SKM-1 (cell line): ENCODE data around the gene ARHGEF10L.

Experiments
- DNase-seq: peaks from one replicate; lab custom pipeline; 2025; ENCODE audit not compliant: unreplicated experiment; lab: John Stamatoyannopoulos, UW

ARHGEF10L gene

DNA sequence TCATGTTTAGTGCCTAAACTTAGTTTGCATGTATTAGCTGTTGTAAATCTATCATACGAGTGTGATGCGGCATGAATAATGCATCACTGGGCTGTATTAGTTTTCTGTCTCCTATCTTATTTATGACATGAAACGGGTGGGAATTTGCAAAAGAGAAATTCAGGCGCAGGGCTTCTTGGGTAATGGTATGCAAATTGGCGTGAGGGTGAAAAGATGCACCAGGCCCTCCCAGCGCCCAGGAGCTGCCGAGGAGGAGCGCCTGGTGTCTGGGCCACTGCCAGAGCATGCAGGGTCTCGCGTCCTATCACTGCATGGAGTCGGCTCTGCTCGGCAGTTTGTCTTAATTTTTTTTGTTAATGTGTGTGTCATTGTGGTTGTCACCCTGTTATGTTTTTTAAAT is 132.7 kb downstream of the ARHGEF10L start:
- no peak for DNase-seq

DNA sequence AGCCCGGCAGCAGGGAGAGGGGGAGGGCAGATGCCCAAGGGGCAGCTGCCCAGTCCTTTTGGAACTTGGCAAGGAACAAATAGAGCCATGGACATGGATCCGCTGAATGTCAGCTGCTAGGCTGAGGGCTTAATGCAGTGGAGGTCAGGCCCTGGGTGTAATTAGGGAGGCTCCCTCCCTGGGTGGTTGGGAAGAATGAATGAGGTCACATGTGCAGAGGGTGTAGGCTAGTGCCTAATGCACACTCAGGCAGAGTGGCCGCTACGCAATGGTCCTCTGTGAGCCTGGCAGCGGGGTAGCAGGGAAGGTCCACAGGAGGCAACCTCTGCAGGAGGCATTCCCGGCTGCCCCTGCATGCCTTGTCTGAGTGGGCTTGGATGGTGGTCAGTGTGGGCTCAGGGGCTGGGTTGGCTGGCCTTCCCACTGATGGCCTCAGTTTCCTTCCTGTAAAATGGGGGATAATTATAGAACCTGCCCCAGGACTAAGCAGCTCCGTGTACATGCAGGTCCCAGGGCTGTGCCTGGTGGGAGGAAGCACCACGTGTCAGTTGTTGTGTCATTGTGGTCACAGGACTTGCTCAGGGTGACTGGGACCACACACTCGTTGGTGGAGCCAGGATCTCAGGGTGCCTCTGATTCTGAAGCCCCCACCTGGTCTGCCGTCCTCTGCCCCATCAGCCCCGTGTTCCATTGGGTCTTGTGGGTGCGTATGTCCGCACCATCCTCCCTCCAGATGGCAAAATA is 134.0 kb downstream of the ARHGEF10L start:
- no peak for DNase-seq

DNA sequence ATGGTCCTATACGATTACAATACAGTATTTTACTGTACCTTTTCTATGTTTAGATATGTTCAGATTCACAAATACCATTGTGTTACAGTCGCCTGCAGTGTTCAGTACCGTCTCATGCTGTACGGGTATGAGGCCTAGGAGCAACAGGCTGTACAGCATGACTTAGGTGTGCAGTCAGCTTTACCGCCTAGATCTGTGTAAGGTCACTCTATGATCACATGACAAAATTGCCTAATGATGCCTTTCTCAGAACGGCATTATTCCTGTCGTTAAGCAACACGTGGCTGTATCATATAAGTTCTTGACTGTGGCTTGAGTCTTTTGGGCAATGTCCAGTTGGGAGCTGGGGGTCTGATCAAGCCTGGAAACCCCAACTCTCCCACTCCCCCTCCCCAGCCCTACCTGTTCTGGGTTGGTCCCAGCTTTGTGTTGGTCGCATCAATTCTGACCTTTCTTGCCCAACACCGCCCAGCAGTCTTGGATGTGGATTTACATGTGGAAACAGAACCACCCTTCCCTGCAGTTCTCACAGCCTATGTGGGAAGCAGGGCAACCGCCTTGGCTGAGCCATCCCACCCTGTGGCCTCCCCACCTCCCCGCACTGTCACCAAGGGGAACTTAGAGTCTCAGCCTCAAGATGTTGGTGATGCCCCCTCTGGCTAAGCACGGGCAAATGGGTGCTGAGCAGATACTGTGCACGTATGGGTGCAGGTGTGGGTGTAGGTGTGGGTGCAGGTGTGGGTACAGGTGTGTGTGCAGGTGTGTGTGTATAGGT is 135.4 kb downstream of the ARHGEF10L start:
- no peak for DNase-seq

DNA sequence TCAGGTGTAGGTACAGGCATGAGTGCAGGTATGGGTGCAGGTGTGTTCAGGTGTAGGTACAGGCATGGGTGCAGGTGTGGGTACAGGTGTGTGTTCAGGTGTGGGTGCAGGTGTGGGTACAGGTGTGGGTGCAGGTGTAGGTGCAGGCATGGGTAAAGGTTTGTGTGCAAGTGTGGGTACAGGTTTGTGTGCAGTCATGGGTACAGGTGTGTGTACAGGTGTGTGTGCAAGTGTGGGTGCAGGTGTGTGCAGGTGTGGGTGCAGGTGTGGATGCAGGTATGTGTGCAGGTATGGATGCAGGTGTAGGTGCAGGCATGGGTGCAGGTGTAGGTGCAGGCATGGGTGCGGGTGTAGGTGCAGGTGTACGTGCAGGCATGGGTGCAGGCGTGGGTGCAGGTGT is 136.2 kb downstream of the ARHGEF10L start:
- DNase-seq = no peak

DNA sequence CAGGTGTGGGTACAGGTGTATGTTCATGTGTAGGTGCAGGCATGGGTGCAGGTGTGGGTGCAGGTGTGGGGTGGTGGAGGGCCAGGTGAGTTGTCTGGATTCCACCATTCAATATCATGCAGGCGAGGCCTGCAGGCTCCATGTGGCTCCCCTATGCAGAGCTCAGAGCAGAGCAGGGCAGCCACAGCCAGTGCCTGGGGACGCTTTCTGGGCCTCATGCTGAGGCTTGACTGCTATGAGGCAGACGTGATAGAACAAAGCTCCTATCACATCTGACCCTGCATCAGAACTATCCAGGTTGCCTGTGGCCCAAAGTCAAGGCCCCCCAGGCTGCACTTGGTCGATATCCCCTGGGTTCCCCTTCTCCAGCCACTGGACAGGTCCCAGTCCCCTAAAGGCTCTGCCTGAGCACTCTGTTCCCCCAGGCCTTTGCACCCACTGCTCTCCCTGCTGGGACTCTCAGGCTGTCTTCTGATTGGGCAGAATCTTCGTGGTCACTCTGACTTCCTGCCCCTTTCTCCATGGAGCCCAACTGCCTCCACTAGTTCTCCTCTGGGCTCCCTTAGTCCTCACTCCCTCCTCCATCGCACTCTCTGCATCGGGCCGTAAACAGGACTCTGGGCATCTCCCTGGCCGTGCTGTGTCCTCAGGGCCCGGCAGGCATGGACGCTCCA is 137.0 kb downstream of the ARHGEF10L start:
- no peak for DNase-seq

DNA sequence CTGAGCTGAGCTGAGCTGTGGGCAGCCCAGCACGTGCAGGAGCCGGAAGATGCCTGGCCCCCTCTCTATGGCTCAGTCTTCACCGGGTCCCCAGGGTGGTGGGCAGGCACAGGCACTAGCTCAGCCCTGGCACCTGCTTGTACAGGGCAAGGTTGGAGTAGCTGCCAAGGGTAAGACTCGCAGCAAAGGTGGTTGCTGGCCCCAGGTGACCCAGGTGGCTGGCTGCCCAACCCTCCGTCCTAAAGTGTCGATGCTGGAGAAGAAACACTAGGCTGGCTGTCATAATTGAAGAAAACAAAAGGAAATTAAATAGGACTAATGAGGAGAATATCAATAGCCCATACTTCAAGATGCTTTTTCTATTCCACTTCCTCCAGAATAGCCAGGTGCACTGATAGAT is 138.5 kb downstream of the ARHGEF10L start:
- DNase-seq = no peak

DNA sequence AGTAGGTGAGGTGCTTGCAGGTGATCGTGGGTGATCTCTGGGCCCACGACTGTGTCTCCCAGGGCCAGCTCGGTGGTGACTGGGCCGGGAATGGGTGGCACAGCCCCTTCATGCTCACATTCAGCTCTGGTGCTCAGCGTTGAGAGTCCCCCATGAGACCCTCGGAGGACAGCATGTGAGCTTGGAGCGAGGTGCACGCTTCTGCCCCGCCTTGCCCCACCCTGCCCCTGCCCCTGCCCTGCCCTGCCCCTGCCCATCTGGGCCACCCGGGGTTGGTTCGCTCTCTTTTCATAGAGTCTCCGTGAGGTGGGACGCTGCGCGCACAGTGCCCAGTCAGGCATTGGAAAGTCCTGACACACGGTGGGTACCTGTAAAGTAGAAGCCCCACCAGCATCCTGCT is 140.4 kb downstream of the ARHGEF10L start:
- DNase-seq = no peak

DNA sequence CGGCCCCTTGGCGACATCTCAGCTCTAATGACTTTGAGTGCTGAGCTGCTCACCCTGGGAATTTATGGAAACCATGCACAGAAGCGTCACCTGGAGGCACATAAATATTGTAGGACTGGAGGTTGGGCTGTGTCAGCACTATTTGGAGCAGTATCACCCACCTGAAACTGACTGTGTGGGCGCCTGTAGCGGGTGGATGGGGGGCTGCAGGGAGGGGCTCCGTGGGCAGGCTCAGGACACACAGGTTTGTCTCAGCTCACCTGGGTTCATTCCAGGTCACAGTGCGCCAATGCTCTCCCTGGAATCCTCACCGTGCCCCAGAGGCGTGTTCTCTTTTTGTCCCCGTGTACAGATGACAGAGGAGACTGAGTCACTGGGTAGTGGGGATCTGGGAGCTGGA is 140.8 kb downstream of the ARHGEF10L start:
- no peak for DNase-seq

DNA sequence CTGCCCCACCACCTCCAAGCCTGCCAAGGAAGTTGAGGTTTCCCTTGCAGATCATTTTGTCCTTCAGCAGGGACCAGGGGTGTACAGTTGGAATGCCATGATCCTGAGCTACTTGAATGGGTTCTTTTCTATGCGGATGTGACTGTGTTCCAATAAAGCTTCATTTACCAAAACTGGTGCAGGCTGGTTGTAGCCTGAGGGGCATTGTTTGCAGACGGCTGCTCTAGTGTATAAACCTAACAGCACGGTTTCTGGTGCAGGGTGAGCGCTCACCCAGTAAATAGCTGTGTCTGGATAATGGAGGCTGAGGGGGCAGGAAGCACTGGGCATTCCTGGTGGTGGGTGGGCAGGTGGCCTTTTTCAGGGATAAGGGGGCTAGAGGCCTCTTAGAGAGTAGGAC is 142.9 kb downstream of the ARHGEF10L start:
- DNase-seq = no peak

DNA sequence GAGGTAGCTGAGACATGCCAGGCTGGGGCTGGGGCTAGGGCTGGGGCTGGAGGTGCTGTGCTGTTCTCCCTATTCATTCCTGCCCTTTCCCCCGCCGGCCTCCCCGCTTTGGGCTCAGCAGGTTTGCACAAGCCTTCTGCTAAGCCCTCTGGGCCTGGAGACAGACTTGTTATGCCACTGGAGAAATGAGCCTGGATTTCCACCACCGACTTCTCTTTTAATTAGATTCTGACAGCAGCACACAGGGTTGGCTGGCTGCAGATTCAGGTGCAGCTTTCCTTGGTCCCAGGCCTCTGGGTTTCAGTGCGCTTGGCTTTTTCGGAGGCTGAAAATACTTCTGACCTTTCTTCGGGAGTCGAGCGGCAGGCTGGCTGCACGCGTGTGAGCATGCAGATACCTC is 144.1 kb downstream of the ARHGEF10L start:
- DNase-seq = no peak

DNA sequence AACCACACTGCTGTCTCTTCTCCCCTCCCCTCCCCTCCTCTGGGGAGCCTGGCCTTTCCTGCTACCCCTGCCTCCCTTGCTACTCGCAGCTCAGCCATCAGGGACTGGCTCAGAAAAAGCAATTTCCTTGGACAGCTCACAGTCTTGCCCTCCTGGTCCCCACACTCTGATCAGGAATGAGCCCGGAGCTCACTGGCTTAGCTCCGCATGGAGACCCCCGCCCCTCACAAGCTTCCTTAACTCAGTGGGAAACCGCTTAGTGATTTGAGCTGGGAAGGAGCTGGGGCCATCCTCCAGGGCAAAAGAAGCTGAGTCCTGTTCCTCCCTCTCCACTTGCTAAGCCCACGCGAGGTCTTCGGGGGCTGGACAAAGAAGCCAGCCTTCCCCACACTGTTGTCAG is 145.3 kb downstream of the ARHGEF10L start:
- DNase-seq = no peak

DNA sequence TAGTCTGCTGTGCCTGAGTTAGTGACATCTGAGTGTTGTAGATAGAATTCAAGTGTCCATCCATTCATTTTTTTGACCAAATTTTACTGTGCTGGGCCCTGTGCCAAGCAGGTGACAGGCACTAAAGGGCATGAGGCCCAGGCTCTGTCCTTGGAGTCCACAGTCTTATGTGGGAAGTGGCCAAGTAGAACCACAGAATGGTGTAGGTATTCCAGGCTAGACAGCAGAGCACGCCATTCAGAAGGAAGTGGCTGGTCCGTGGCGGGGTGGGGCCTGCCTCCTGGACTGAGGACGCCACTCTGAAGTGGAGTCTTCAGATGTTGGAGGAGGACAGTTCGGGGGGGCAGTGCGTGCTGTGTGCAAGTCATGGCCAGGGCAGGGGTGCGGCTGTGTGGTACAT is 146.8 kb downstream of the ARHGEF10L start:
- DNase-seq = no peak

DNA sequence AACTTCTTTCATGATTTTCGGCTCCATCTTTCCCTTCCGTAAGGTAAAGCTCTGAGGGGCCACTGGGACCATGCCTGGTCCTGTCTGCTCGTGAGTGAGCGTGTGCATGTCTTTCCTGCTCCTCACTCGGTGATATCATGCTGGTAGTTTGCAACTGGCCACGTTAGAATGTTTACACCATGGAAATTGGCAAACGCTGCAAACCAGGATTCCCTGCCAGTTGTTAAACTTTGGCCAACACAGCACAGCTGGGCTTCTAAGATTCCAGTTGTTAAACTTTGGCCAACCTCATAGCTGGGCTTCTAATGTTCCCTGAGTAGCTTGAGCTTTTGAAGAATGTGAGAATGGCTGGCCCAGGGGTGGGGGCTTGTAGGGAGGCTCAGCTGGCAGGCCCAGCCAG is 147.6 kb downstream of the ARHGEF10L start:
- no peak for DNase-seq

DNA sequence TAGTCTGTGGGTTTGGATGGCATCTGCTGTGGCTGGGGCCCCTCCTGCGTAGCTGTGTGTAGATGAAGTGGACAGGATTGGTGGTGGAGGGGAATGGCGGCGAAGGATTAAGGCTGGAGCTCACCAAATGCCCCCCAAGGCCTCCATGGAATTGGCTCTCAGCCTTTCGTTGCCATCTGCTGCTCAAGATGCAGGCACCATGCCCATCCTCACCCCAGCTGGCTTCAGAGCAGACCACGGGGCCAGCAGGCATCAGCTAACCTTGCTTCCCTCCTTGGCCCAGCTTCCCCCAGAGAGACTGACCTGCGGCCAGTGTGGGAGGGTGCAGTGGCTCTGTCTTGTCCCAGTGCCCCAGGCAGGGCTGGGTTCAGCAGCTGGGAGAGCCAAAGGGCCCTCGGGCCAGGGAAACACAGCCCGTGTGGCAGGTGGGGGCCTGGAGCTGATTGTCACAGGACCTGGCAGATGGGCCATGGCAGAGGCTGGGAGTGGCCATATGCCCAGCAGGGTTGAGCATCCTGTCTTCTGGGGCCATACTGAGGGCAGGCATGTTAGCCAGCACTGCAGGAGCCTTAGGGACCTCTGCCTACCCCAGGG is 148.8 kb downstream of the ARHGEF10L start:
- DNase-seq = no peak

DNA sequence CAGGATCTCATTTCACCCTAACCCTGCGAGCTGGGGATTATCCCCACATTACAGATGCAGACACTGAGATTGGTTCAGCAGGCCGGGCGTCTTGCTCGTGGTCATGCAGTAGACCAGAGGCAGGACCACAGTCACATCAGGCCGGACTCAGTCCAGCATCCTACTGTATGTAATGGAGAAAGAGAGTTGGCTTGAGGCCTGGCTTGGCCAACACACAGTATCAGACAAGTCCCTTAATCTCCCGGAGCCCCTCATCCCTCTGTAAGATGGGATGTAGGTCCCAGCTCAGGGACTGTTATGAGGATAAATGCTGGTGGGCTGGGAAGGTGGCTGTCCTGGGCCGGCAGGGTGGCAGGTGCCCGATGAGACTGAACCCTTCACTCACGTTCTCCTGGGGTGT is 149.5 kb downstream of the ARHGEF10L start:
- no peak for DNase-seq

DNA sequence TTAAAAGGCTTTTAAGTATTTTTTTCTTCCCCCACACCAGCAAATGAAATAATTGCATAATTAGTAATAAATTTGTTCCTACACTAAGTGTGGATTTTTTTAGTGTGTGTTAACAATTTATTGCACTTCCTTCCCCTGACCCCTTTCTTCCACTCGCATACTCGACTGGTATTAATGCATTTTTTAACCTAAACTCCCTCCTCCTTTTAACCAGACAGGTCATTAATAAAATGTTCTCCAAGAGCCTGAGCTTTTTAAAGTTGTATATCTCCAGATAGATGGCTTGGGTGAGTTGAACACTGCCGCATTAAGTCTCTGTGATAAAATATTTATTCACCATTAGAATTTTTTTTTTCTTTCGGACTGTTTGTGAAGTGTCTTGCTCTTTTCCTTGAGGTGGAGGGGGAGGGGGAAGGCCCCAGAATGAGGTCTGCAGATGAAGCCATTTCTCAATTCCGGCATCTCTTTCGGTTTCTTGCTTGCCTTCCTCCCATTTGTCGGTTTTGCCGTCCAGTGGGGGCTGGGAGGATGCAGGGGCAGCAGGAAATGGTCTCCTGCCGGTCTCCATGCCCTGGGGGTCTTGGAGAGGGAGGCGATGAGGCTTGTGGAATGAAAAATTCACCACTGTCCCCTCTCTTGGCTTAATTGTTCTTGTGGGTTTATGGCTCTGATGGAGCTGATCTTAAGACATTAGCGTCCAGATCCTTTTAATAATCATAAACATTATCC is 151.6 kb downstream of the ARHGEF10L start:
- no peak for DNase-seq

DNA sequence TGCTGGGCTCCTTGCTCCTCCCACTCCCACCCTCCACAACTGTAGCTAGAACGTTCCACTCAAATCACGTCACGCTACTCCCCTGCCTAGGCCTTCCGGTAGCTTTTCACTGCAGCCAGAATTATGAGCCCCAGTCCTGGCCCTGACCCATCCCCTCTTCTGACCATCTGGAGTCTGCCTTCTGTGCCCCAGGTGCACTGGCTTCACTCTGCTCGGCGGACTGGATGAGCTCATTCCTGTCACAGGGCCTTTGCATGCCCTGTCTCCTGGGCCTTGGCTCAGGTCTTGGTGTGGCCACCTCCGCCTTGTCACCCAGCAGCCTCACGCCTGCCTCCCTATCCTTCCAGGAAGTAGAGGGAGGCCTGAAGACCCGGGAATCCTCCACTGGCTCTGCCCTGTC is 153.1 kb downstream of the ARHGEF10L start:
- no peak for DNase-seq

DNA sequence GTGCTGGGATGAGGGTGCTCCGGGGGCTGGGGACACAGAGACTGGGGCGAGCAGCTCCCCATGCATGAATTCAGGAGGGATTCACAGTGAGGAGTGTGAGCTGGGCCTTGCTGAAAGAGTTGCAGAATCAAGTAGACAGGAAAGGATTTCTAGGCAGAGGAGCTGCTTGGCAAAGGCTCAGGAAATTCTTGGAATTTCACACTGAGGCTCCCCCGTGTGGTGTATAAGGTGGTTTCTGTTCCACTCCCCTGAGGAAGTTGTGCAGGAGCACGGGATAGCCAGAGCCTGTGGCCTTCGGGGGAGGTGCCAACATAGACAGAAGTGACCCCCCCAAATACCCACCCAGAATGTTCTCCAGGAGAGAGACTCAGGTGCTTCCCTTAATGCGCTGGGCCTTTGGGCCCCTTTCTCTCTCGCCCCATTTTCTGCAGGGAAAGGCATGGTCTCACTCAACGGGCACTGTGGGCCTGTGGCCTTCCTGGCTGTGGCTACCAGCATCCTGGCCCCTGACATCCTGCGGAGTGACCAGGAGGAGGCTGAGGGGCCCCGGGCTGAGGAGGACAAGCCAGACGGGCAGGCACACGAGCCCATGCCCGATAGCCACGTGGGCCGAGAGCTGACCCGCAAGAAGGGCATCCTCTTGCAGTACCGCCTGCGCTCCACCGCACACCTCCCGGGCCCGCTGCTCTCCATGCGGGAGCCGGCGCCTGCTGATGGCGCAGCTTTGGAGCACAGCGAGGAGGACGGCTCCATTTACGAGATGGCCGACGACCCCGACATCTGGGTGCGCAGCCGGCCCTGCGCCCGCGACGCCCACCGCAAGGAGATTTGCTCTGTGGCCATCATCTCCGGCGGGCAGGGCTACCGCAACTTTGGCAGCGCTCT is 157.2 kb downstream of the ARHGEF10L start:
- no peak for DNase-seq

DNA sequence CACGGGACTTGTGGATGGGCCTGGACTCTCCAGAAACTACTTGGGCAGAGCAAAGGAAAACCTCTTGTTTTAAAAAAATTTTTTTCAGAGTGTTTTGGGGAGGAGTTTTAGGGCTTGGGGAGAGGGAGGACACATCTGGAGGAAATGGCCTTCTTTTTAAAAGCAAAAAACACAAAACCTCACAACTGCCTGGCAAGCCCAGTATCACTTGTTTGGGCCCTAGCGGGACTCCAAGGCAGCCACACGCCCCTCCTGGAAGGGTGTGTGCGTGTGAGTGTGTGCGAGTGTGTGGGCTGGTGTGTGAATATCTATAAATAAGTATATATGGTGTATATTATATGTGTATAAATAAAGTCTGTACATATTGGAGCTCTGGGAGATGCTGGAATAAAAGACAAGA is 158.0 kb downstream of the ARHGEF10L start:
- DNase-seq = no peak

DNA sequence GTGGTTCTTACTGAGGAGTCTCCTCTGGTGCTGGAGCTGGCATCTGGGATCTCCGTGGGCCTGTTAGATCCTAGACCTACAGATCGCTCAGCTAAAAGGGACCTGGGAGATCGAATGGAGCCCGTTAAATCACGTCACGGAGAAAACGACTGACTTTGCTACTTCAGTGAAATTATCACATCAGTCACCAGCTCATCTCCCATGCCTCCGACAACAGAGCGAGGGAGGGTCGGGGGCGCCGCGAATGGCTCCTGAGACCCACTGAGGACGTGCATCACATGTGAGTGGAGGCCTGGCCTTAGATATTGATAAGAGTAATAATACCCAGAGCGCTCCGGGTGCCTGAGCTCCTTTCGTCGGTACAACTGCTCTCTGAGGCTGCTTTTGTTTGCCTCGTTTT is 160.1 kb downstream of the ARHGEF10L start:
- DNase-seq = no peak
